T-helper 1 cell (primary cell): Measurements from ENCODE around the gene CBR4.
A peak's percentile ranks its signal among the peaks of the same experiment; 100 is the strongest.
"Not testable (repeated sequence)": the region's sequence is repeated elsewhere in the genome, so short reads cannot be mapped to it uniquely, and the experiment has no call there.

ENCODE experiments used
- DNase-seq, 5 donors: peaks; one replicate each; pipeline ENCODE4 v3.0.0-alpha.2; 2012 to 2020

The CBR4 gene

GRCh38 chr4:168992952-168993482 is 17.0 kb downstream of the CBR4 start:
- DNase-seq: not testable (repeated sequence)

GRCh38 chr4:168981942-168982341 is 28.1 kb downstream of the CBR4 start:
- DNase-seq: no peak

GRCh38 chr4:168981460-168981859 is 28.6 kb downstream of the CBR4 start:
- no peak for DNase-seq

- no peak for DNase-seq
These were observed 30.7 kb downstream of the CBR4 start for GRCh38 chr4:168979338-168979737.

- DNase-seq: no peak
These were observed 31.9 kb downstream of the CBR4 start for GRCh38 chr4:168978001-168978700.

GRCh38 chr4:168972596-168972995 is 37.5 kb downstream of the CBR4 start:
- peak in 1 of 5 donors; percentile 40 for DNase-seq

- DNase-seq: no peak
These were observed 49.3 kb downstream of the CBR4 start for GRCh38 chr4:168960716-168961115.

- no peak for DNase-seq
These were observed 54.4 kb downstream of the CBR4 start for GRCh38 chr4:168955674-168956073.

- DNase-seq: not testable (repeated sequence)
These were observed 57.2 kb downstream of the CBR4 start for GRCh38 chr4:168952821-168953246.

- DNase-seq: no peak
These were observed 64.8 kb downstream of the CBR4 start for GRCh38 chr4:168945291-168945690.

GRCh38 chr4:168942985-168943384 is 67.1 kb downstream of the CBR4 start:
- DNase-seq: peak in 1 of 5 donors; percentile 4
